Ishikawa (cell line): Measurements from ENCODE around the gene TCFL5.

ENCODE experiments used
- TEAD4 ChIP-seq: IDR thresholded peaks from 2 replicates; pipeline ENCODE4 v1.6.1; 2012
- TF ChIP-seq, protein P1 (sequence below): IDR thresholded peaks from 2 replicates; pipeline ENCODE4 v1.6.1; 2012; ENCODE audit warnings: low read depth, mild to moderate bottlenecking

- no peak for TF ChIP-seq TEAD4
- TF ChIP-seq, protein P1, sequence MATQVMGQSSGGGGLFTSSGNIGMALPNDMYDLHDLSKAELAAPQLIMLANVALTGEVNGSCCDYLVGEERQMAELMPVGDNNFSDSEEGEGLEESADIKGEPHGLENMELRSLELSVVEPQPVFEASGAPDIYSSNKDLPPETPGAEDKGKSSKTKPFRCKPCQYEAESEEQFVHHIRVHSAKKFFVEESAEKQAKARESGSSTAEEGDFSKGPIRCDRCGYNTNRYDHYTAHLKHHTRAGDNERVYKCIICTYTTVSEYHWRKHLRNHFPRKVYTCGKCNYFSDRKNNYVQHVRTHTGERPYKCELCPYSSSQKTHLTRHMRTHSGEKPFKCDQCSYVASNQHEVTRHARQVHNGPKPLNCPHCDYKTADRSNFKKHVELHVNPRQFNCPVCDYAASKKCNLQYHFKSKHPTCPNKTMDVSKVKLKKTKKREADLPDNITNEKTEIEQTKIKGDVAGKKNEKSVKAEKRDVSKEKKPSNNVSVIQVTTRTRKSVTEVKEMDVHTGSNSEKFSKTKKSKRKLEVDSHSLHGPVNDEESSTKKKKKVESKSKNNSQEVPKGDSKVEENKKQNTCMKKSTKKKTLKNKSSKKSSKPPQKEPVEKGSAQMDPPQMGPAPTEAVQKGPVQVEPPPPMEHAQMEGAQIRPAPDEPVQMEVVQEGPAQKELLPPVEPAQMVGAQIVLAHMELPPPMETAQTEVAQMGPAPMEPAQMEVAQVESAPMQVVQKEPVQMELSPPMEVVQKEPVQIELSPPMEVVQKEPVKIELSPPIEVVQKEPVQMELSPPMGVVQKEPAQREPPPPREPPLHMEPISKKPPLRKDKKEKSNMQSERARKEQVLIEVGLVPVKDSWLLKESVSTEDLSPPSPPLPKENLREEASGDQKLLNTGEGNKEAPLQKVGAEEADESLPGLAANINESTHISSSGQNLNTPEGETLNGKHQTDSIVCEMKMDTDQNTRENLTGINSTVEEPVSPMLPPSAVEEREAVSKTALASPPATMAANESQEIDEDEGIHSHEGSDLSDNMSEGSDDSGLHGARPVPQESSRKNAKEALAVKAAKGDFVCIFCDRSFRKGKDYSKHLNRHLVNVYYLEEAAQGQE = no peak
Measured at GRCh38 chr20:62820208-62820961, 41.2 kb downstream of the TCFL5 start.
